Keratinocyte (primary cell): ENCODE measurements around the gene NAALADL1. TPM values are rescaled to one million over a fixed set of nuclear protein-coding genes. Genes with fewer than 3 reads are reported as not detected.

Experiments
- DNase-seq: peaks from one replicate; pipeline ENCODE4 v3.0.0-alpha.2; 2011; ENCODE audit warnings: low read depth, missing footprints, low spot score
- FAIRE-seq: peaks from 2 replicates; lab custom pipeline; 2011; peaks lifted over from hg19 to GRCh38; lab: Jason Lieb, UNC
- H2AFZ ChIP-seq: 2 replicates; pipeline ENCODE4 v1.6.0; 2012; ENCODE audit warnings: low read length, control low read depth, inconsistent platforms; ENCODE audit not compliant: control insufficient read depth
- H3K27ac ChIP-seq: 2 replicates; pipeline ENCODE4 v1.5.1; 2011; ENCODE audit warnings: low read length; ENCODE audit not compliant: control insufficient read depth, insufficient read depth
- H3K27me3 ChIP-seq: 3 replicates; pipeline ENCODE4 v1.6.0; 2011; ENCODE audit warnings: low read length; ENCODE audit not compliant: control insufficient read depth, insufficient read depth; ENCODE audit errors: extremely low read depth
- H3K36me3 ChIP-seq, 2 experiments: 2 replicates in 1 of 2; 3 replicates in 1 of 2; pipeline ENCODE4 v1.5.1; 2011; ENCODE audit warnings: low read length in 2 of 2, mild to moderate bottlenecking in 1 of 2; ENCODE audit not compliant: control insufficient read depth in 2 of 2, insufficient read depth in 2 of 2; ENCODE audit errors: extremely low read depth in 1 of 2
- H3K4me1 ChIP-seq: 3 replicates; pipeline ENCODE4 v1.5.1; 2011; ENCODE audit warnings: low read length; ENCODE audit not compliant: control insufficient read depth, insufficient read depth; ENCODE audit errors: extremely low read depth
- H3K4me2 ChIP-seq: 3 replicates; pipeline ENCODE4 v1.6.0; 2011; ENCODE audit warnings: low read depth, low read length; ENCODE audit not compliant: control insufficient read depth, insufficient read depth; ENCODE audit errors: extremely low read depth
- H3K4me3 ChIP-seq, 3 experiments: fragments of 200-600 bp in 1 of 3; sonication (generic) in 1 of 3; 2 replicates in 2 of 3; 3 replicates in 1 of 3; pipeline ENCODE4 v1.5.1; 2011 to 2016; ENCODE audit warnings: low read length in 3 of 3, mild to moderate bottlenecking in 3 of 3, control low read depth in 2 of 3, inconsistent platforms in 1 of 3, low read depth in 1 of 3, mixed read lengths in 1 of 3, mixed run types in 1 of 3, moderate library complexity in 1 of 3; ENCODE audit not compliant: control insufficient read depth in 2 of 3, insufficient read depth in 2 of 3; ENCODE audit errors: extremely low read depth in 1 of 3
- H3K79me2 ChIP-seq: 2 replicates; pipeline ENCODE4 v1.6.0; 2012; ENCODE audit warnings: low read length; ENCODE audit not compliant: control insufficient read depth, insufficient read depth
- H3K9ac ChIP-seq: 3 replicates; pipeline ENCODE4 v1.6.0; 2011; ENCODE audit warnings: low read length; ENCODE audit not compliant: control insufficient read depth, insufficient read depth; ENCODE audit errors: extremely low read depth
- H3K9me1 ChIP-seq: 3 replicates; pipeline ENCODE4 v1.6.0; 2011; ENCODE audit warnings: low read length; ENCODE audit not compliant: control insufficient read depth, insufficient read depth; ENCODE audit errors: extremely low read depth
- H3K9me3 ChIP-seq: 2 replicates; pipeline ENCODE4 v1.5.1; 2012; ENCODE audit warnings: low read depth, low read length; ENCODE audit not compliant: control insufficient read depth
- H4K20me1 ChIP-seq: 3 replicates; pipeline ENCODE4 v1.6.0; 2011; ENCODE audit warnings: low read length; ENCODE audit not compliant: control insufficient read depth, insufficient read depth; ENCODE audit errors: extremely low read depth
- EZH2 ChIP-seq: IDR thresholded peaks from one replicate; pipeline ENCODE4 v1.6.1; 2012; ENCODE audit warnings: inconsistent platforms, mild to moderate bottlenecking, low read length, moderate library complexity
- dilution Hi-C: fragments of 300-500 bp; cut with MboI; formaldehyde crosslinking; loops from one replicate; pipeline ENCODE4 v1.7.0; 2020; ENCODE audit warnings: low sequenced_read_pairs; ENCODE audit not compliant: extremely low pct_ligation_motif_present
- polyA plus RNA-seq, 5 experiments: library from polyadenylated mRNA; depleted of rRNA in 3 of 5; stranded (reverse) in 3 of 5; stranded (forward) in 1 of 5; unstranded in 1 of 5; fragments of >200 nt; gene quantifications; 1 replicate in 1 of 5; 2 replicates in 3 of 5; 3 replicates in 1 of 5; pipeline versions ENCODE4 v1.2.1 to v1.2.3, GENCODE V29; 2011 to 2012; ENCODE audit warnings: missing spikeins in 2 of 5, low read depth in 1 of 5, low replicate concordance in 1 of 5
- TF ChIP-seq, protein P1 (sequence below), 3 experiments: IDR thresholded peaks in 1 of 3; conservative IDR thresholded peaks in 1 of 3; optimal IDR thresholded peaks in 1 of 3; 2 replicates in 2 of 3; 3 replicates in 1 of 3; pipeline versions ENCODE3 to v1.5.1; 2011; ENCODE audit warnings: low read length in 3 of 3, mild to moderate bottlenecking in 3 of 3, moderate library complexity in 2 of 3, control low read depth in 1 of 3, inconsistent platforms in 1 of 3; ENCODE audit not compliant: insufficient read depth in 2 of 3; ENCODE audit errors: extremely low read depth in 1 of 3

Gene NAALADL1
- polyA plus RNA-seq, 1 donor (not counting 4 experiments of a cell fraction or from before 2014, with no cell fraction given), result 2.3 TPM

GRCh38 chr11:65071907-65072630 lies 13.7 kb upstream of the NAALADL1 start:
- H3K9ac ChIP-seq, result no peak overlapping the region
- no peak overlapping the region for H3K4me2 ChIP-seq
- H3K4me1 ChIP-seq, result no peaks in the 10 kb centered on the region
- H3K27me3 ChIP-seq, result no peaks in the 10 kb centered on the region
- no peak overlapping the region for H3K4me3 ChIP-seq
- no peaks in the 10 kb centered on the region for H4K20me1 ChIP-seq
- H3K36me3 ChIP-seq, result peaks cover 0 to 3% of the 10 kb centered on the region in 2 experiments
- TF ChIP-seq, protein P1, sequence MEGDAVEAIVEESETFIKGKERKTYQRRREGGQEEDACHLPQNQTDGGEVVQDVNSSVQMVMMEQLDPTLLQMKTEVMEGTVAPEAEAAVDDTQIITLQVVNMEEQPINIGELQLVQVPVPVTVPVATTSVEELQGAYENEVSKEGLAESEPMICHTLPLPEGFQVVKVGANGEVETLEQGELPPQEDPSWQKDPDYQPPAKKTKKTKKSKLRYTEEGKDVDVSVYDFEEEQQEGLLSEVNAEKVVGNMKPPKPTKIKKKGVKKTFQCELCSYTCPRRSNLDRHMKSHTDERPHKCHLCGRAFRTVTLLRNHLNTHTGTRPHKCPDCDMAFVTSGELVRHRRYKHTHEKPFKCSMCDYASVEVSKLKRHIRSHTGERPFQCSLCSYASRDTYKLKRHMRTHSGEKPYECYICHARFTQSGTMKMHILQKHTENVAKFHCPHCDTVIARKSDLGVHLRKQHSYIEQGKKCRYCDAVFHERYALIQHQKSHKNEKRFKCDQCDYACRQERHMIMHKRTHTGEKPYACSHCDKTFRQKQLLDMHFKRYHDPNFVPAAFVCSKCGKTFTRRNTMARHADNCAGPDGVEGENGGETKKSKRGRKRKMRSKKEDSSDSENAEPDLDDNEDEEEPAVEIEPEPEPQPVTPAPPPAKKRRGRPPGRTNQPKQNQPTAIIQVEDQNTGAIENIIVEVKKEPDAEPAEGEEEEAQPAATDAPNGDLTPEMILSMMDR (optimal IDR thresholded peaks at IDR 0.05 in 1 of 3, IDR thresholded peaks at IDR 0.05 in 1 of 3, conservative IDR thresholded peaks at IDR 0.05 in 1 of 3; ENCODE audit: extremely low read depth in 1 of 3, insufficient read depth in 2 of 3, low read length in 3 of 3), result no peak
- TF ChIP-seq EZH2, result no peak
- no peaks in the 10 kb centered on the region for H3K9me3 ChIP-seq
- no peaks in the 10 kb centered on the region for H3K79me2 ChIP-seq
- no peak overlapping the region for H3K27ac ChIP-seq
- H3K9me1 ChIP-seq, result no peaks in the 10 kb centered on the region
- DNase-seq (no peak), FAIRE-seq (no peak)
- dilution Hi-C loops, result no loop called here
- H2AFZ ChIP-seq, result no peak overlapping the region

GRCh38 chr11:65069217-65069616 lies 10.9 kb upstream of the NAALADL1 start:
- H3K4me1 ChIP-seq, result no peaks in the 10 kb centered on the region
- H3K9ac ChIP-seq, result no peak overlapping the region
- H3K27me3 ChIP-seq, result no peaks in the 10 kb centered on the region
- no peaks in the 10 kb centered on the region for H3K9me3 ChIP-seq
- FAIRE-seq, result no peak
- no peaks in the 10 kb centered on the region for H4K20me1 ChIP-seq
- TF ChIP-seq EZH2, result no peak
- TF ChIP-seq, protein P1 (optimal IDR thresholded peaks at IDR 0.05 in 1 of 3, IDR thresholded peaks at IDR 0.05 in 1 of 3, conservative IDR thresholded peaks at IDR 0.05 in 1 of 3; ENCODE audit: extremely low read depth in 1 of 3, insufficient read depth in 2 of 3, low read length in 3 of 3), result no peak
- H3K4me2 ChIP-seq, result no peak overlapping the region
- no peak overlapping the region for H3K4me3 ChIP-seq
- no peak overlapping the region for H2AFZ ChIP-seq
- H3K27ac ChIP-seq, result no peak overlapping the region
- no peaks in the 10 kb centered on the region for H3K9me1 ChIP-seq
- no peaks in the 10 kb centered on the region for H3K36me3 ChIP-seq
- no peak for DNase-seq
- no peaks in the 10 kb centered on the region for H3K79me2 ChIP-seq
- dilution Hi-C loops, result no loop called here
